ENCODE data around the gene IFNK.

DNA sequence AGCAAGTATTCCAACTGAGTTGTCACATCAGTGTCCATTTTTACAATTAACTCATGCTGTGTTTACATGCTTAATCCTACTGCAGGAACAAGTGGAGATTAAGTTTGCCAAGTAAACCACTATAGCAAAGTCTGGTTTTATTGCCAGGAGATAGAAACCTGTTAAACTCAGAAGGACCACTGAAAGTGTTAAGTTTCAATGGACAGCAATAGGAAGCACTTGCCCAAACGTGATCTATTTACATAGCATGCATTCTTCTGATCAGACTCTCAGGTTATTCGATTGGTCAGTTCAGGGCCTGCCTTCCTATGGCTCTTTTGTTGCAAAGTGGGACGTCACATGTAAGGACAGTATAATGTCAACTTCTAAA is 28.0 kb upstream of the IFNK start:
- no peak for TF ChIP-seq EZH2 (IDR thresholded peaks at IDR 0.05; ENCODE audit: borderline replicate concordance, low read length)
- TF ChIP-seq, protein P1, sequence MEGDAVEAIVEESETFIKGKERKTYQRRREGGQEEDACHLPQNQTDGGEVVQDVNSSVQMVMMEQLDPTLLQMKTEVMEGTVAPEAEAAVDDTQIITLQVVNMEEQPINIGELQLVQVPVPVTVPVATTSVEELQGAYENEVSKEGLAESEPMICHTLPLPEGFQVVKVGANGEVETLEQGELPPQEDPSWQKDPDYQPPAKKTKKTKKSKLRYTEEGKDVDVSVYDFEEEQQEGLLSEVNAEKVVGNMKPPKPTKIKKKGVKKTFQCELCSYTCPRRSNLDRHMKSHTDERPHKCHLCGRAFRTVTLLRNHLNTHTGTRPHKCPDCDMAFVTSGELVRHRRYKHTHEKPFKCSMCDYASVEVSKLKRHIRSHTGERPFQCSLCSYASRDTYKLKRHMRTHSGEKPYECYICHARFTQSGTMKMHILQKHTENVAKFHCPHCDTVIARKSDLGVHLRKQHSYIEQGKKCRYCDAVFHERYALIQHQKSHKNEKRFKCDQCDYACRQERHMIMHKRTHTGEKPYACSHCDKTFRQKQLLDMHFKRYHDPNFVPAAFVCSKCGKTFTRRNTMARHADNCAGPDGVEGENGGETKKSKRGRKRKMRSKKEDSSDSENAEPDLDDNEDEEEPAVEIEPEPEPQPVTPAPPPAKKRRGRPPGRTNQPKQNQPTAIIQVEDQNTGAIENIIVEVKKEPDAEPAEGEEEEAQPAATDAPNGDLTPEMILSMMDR (conservative IDR thresholded peaks at IDR 0.05 in 1 of 2, IDR thresholded peaks at IDR 0.05 in 1 of 2; ENCODE audit: extremely low read depth in 1 of 2, insufficient read depth in 1 of 2, low read depth in 1 of 2, low read length in 2 of 2) = no peak
